ENCODE data around the gene BIN1.

BIN1 gene

DNA sequence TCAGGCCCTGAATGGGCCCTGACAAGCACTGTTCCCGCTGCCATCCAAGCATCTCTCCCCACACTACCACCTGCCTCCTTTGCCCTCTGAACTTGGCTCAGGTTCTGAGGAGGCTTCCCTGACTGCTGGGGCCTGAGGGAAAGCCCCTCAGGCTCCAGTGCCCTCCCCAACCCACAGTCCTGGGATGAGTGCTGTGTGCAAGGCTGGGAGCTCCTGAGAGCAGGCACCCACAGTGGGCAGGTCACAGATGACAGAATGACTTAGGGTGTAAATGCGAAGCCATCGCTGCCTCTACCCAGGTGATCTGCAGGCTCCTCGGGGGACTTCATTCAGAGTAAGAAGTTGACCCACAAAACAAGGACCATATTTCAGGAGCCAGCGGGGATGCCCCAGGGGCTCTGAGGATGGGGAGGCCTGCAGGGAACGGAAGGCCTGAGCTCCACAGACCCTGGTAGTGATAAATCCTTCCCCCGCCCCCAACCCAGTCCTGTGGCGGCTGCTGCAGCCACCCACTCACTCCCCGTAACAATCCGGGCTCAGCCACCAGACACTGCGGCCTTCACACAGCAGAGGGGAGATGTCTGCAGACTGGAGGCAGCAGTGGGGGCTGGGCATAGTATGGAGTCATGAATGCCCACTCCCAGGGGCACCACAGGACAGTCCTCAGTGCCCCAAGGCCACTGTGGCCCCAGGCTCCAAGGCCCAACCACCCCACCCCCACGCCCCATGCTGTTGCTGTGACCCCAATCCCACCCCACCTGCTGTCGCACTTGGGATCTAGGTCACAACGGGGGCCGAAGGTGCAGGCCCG, 8.9 kb downstream of the BIN1 start:
- no peak overlapping the region for H3K9ac ChIP-seq (ENCODE audit: low read depth, low read length)
- H3K27ac ChIP-seq (ENCODE audit: low read length): no peak overlapping the region
- no peaks in the 10 kb centered on the region for H3K4me1 ChIP-seq (ENCODE audit: insufficient read depth, low read length)
- no peak overlapping the region for H2AFZ ChIP-seq (ENCODE audit: low read depth, low read length)
- H4K20me1 ChIP-seq (ENCODE audit: insufficient read depth, low read length): no peaks in the 10 kb centered on the region; the same call in 1 of the 2 replicates
- TF ChIP-seq, protein P1, sequence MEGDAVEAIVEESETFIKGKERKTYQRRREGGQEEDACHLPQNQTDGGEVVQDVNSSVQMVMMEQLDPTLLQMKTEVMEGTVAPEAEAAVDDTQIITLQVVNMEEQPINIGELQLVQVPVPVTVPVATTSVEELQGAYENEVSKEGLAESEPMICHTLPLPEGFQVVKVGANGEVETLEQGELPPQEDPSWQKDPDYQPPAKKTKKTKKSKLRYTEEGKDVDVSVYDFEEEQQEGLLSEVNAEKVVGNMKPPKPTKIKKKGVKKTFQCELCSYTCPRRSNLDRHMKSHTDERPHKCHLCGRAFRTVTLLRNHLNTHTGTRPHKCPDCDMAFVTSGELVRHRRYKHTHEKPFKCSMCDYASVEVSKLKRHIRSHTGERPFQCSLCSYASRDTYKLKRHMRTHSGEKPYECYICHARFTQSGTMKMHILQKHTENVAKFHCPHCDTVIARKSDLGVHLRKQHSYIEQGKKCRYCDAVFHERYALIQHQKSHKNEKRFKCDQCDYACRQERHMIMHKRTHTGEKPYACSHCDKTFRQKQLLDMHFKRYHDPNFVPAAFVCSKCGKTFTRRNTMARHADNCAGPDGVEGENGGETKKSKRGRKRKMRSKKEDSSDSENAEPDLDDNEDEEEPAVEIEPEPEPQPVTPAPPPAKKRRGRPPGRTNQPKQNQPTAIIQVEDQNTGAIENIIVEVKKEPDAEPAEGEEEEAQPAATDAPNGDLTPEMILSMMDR (IDR thresholded peaks at IDR 0.05; ENCODE audit: borderline replicate concordance, extremely low read depth, low read length, poor library complexity, severe bottlenecking): no peak
- TF ChIP-seq EZH2 (IDR thresholded peaks at IDR 0.05; ENCODE audit: borderline replicate concordance, low read depth, low read length, severe bottlenecking): no peak
- ATAC-seq (ENCODE audit: insufficient read depth, low read depth): no peak
- no peak for DNase-seq
- H3K79me2 ChIP-seq (ENCODE audit: insufficient read depth, low read length): no peaks in the 10 kb centered on the region
- H3K4me3 ChIP-seq (ENCODE audit: low read depth in 1 of 2, low read length in 2 of 2): no peak overlapping the region
- H3K9me3 ChIP-seq (ENCODE audit: insufficient read depth, low read length, severe bottlenecking): no peaks in the 10 kb centered on the region
- H3K36me3 ChIP-seq (ENCODE audit: insufficient read depth, low read length): no peaks in the 10 kb centered on the region
- H3K4me2 ChIP-seq (ENCODE audit: insufficient read depth, low read length): no peak overlapping the region
- no peaks in the 10 kb centered on the region for H3K27me3 ChIP-seq (ENCODE audit: insufficient read depth, low read length, poor library complexity)

DNA sequence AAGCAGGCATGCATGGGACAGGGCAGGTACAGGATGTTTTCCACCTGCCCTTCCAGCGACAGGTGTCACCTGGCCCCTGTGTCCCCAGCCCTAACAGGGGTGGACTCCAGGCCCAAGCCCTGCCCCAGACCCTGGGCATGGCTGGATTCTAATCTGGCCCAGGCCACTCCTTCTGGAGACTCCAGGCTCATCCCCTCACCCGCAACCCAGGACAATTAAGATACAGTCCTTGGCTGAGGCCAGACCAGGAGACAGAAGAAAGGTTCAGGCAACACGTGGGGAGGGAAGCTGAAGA, 9.5 kb downstream of the BIN1 start:
- no peaks in the 10 kb centered on the region for H4K20me1 ChIP-seq (ENCODE audit: insufficient read depth, low read length)
- no peak for TF ChIP-seq EZH2 (IDR thresholded peaks at IDR 0.05; ENCODE audit: borderline replicate concordance, low read depth, low read length, severe bottlenecking)
- TF ChIP-seq, protein P1 (IDR thresholded peaks at IDR 0.05; ENCODE audit: borderline replicate concordance, extremely low read depth, low read length, poor library complexity, severe bottlenecking): no peak
- no peaks in the 10 kb centered on the region for H3K36me3 ChIP-seq (ENCODE audit: insufficient read depth, low read length)
- H3K79me2 ChIP-seq (ENCODE audit: insufficient read depth, low read length): no peaks in the 10 kb centered on the region
- H3K27ac ChIP-seq (ENCODE audit: low read length): no peak overlapping the region
- ATAC-seq (ENCODE audit: insufficient read depth, low read depth): no peak
- H3K27me3 ChIP-seq (ENCODE audit: insufficient read depth, low read length, poor library complexity): no peaks in the 10 kb centered on the region
- no peaks in the 10 kb centered on the region for H3K9me3 ChIP-seq (ENCODE audit: insufficient read depth, low read length, severe bottlenecking)
- H2AFZ ChIP-seq (ENCODE audit: low read depth, low read length): no peak overlapping the region
- no peak for DNase-seq
- no peak overlapping the region for H3K4me2 ChIP-seq (ENCODE audit: insufficient read depth, low read length)
- H3K4me1 ChIP-seq (ENCODE audit: insufficient read depth, low read length): no peaks in the 10 kb centered on the region
- no peak overlapping the region for H3K9ac ChIP-seq (ENCODE audit: low read depth, low read length)
- H3K4me3 ChIP-seq (ENCODE audit: low read depth in 1 of 2, low read length in 2 of 2): no peak overlapping the region

DNA sequence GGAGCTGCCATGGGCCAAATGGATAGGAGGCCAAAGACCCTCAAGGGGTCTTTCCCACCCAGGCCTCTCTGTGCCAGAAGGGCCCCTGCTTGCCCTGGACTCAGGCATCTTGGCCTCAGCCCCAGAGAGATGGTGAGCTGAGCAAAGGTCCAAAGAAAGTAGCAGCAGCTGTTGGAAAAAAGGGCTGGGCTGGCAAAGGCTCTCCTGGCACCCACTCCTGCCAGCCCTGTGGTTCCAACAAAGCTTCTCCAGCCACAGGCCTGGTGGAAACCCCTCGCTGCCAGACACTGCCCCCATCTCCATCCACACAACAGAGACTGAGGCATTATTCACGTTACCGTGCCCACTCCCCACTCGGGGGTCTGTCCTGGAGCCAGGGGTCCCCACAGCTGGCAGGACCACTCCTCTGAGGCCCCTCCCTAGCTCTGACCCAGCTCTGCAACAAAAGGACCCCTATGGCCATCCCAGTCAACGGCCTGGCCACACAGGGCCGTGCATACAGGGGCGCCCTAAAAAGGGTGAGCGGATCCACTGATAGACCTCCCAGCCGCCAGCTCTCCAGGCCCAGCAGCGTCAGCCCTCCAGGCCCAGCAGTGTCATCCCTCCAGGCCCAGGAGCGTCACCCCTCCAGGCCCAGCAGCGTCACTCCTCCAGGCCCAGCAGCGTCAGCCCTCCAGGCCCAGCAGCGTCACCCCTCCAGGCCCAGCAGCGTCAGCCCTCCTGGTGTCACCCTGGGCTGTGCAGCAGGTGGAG, 10.1 kb downstream of the BIN1 start:
- H3K27me3 ChIP-seq (ENCODE audit: insufficient read depth, low read length, poor library complexity): no peaks in the 10 kb centered on the region
- no peak overlapping the region for H3K9ac ChIP-seq (ENCODE audit: low read depth, low read length)
- no peak overlapping the region for H2AFZ ChIP-seq (ENCODE audit: low read depth, low read length)
- no peak for DNase-seq
- no peaks in the 10 kb centered on the region for H3K79me2 ChIP-seq (ENCODE audit: insufficient read depth, low read length)
- H4K20me1 ChIP-seq (ENCODE audit: insufficient read depth, low read length): no peaks in the 10 kb centered on the region
- no peak overlapping the region for H3K27ac ChIP-seq (ENCODE audit: low read length)
- H3K4me1 ChIP-seq (ENCODE audit: insufficient read depth, low read length): no peaks in the 10 kb centered on the region
- ATAC-seq (ENCODE audit: insufficient read depth, low read depth): no peak
- H3K4me3 ChIP-seq (ENCODE audit: low read depth in 1 of 2, low read length in 2 of 2): no peak overlapping the region
- TF ChIP-seq, protein P1 (IDR thresholded peaks at IDR 0.05; ENCODE audit: borderline replicate concordance, extremely low read depth, low read length, poor library complexity, severe bottlenecking): no peak
- no peak for TF ChIP-seq EZH2 (IDR thresholded peaks at IDR 0.05; ENCODE audit: borderline replicate concordance, low read depth, low read length, severe bottlenecking)
- H3K9me3 ChIP-seq (ENCODE audit: insufficient read depth, low read length, severe bottlenecking): no peaks in the 10 kb centered on the region
- H3K4me2 ChIP-seq (ENCODE audit: insufficient read depth, low read length): no peak overlapping the region
- no peaks in the 10 kb centered on the region for H3K36me3 ChIP-seq (ENCODE audit: insufficient read depth, low read length)

Data from DND-41 (cell line).